Keratinocyte (primary cell): ENCODE data around the gene TMEM132C.

Experiments
- EZH2 ChIP-seq: IDR thresholded peaks from one replicate; pipeline ENCODE4 v1.6.1; 2012; ENCODE audit warnings: inconsistent platforms, mild to moderate bottlenecking, low read length, moderate library complexity
- TF ChIP-seq, protein P1 (sequence below), 3 experiments: IDR thresholded peaks in 1 of 3; conservative IDR thresholded peaks in 1 of 3; optimal IDR thresholded peaks in 1 of 3; 2 replicates in 2 of 3; 3 replicates in 1 of 3; pipeline versions ENCODE3 to v1.5.1; 2011; ENCODE audit warnings: low read length in 3 of 3, mild to moderate bottlenecking in 3 of 3, moderate library complexity in 2 of 3, control low read depth in 1 of 3, inconsistent platforms in 1 of 3; ENCODE audit not compliant: insufficient read depth in 2 of 3; ENCODE audit errors: extremely low read depth in 1 of 3

DNA sequence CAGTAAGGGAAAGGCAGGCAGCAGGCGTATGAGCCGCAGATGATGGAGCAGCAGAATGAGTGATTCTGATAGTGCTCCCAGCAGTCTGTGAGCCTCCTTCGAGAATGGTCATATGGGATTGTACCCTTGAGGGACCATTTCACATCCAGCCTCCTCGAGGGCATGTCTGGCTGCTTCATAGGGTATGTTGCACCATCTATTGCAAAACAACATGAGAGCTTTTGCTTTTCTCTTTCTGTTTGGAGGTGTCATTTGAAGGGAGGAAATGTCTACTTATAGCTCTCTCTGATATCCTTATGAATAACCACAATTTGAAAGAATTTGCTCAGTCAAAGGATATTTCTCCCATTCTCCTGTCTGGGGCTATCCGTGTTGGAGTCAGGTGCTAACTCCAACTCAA lies 172.8 kb downstream of the TMEM132C start:
- TF ChIP-seq, protein P1, sequence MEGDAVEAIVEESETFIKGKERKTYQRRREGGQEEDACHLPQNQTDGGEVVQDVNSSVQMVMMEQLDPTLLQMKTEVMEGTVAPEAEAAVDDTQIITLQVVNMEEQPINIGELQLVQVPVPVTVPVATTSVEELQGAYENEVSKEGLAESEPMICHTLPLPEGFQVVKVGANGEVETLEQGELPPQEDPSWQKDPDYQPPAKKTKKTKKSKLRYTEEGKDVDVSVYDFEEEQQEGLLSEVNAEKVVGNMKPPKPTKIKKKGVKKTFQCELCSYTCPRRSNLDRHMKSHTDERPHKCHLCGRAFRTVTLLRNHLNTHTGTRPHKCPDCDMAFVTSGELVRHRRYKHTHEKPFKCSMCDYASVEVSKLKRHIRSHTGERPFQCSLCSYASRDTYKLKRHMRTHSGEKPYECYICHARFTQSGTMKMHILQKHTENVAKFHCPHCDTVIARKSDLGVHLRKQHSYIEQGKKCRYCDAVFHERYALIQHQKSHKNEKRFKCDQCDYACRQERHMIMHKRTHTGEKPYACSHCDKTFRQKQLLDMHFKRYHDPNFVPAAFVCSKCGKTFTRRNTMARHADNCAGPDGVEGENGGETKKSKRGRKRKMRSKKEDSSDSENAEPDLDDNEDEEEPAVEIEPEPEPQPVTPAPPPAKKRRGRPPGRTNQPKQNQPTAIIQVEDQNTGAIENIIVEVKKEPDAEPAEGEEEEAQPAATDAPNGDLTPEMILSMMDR (optimal IDR thresholded peaks at IDR 0.05 in 1 of 3, IDR thresholded peaks at IDR 0.05 in 1 of 3, conservative IDR thresholded peaks at IDR 0.05 in 1 of 3; ENCODE audit: extremely low read depth in 1 of 3, insufficient read depth in 2 of 3, low read length in 3 of 3): no peak
- no peak for TF ChIP-seq EZH2
